ENCODE results near the gene SLC9B2. TPM values are rescaled to one million over a fixed set of nuclear protein-coding genes. Genes with fewer than 3 reads are reported as not detected.

Gene SLC9B2
- total RNA-seq, 1 donor from 2014 or later, result 17.2 TPM

GRCh38 chr4:103079621-103080020 lies 3.1 kb upstream of the SLC9B2 start:
- no peak for DNase-seq (ENCODE audit: low spot score)

- peak; percentile 92 for DNase-seq (ENCODE audit: low spot score)
These were observed 441 bp downstream of the SLC9B2 start for GRCh38 chr4:103075894-103076746.

GRCh38 chr4:103075435-103075893 lies 1.1 kb downstream of the SLC9B2 start:
- no peak for DNase-seq (ENCODE audit: low spot score)

- no peak for DNase-seq (ENCODE audit: low spot score)
These were observed 1.7 kb downstream of the SLC9B2 start for GRCh38 chr4:103074744-103075434.

GRCh38 chr4:103073792-103074438 lies 2.6 kb downstream of the SLC9B2 start:
- DNase-seq (ENCODE audit: low spot score), result no peak

GRCh38 chr4:103067841-103068547 lies 8.6 kb downstream of the SLC9B2 start:
- no peak for DNase-seq (ENCODE audit: low spot score)

GRCh38 chr4:103060453-103061148 lies 16.0 kb downstream of the SLC9B2 start:
- no peak for DNase-seq (ENCODE audit: low spot score)

- DNase-seq (ENCODE audit: low spot score), result no peak
These were observed 22.5 kb downstream of the SLC9B2 start for GRCh38 chr4:103054030-103054429.

- no peak for DNase-seq (ENCODE audit: low spot score)
These were observed 23.8 kb downstream of the SLC9B2 start for GRCh38 chr4:103052779-103053178.

GRCh38 chr4:103052145-103052544 lies 24.4 kb downstream of the SLC9B2 start:
- no peak for DNase-seq (ENCODE audit: low spot score)

- DNase-seq (ENCODE audit: low spot score), result no peak
These were observed 25.7 kb downstream of the SLC9B2 start for GRCh38 chr4:103050736-103051436.

- no peak for DNase-seq (ENCODE audit: low spot score)
These were observed 29.9 kb downstream of the SLC9B2 start for GRCh38 chr4:103046416-103047290.

- DNase-seq (ENCODE audit: low spot score), result no peak
These were observed 32.4 kb downstream of the SLC9B2 start for GRCh38 chr4:103044183-103044582.

GRCh38 chr4:103036169-103036568 lies 40.4 kb downstream of the SLC9B2 start:
- no peak for DNase-seq (ENCODE audit: low spot score)

GRCh38 chr4:103032574-103032973 lies 44.0 kb downstream of the SLC9B2 start:
- no peak for DNase-seq (ENCODE audit: low spot score)

GRCh38 chr4:103030791-103031190 lies 45.8 kb downstream of the SLC9B2 start:
- DNase-seq (ENCODE audit: low spot score), result no peak

- DNase-seq (ENCODE audit: low spot score), result no peak
These were observed 47.3 kb downstream of the SLC9B2 start for GRCh38 chr4:103029300-103029699.

- no peak for DNase-seq (ENCODE audit: low spot score)
These were observed 49.7 kb downstream of the SLC9B2 start for GRCh38 chr4:103026868-103027267.

- no peak for DNase-seq (ENCODE audit: low spot score)
These were observed 51.6 kb downstream of the SLC9B2 start for GRCh38 chr4:103024996-103025395.
